Endodermal cell (in vitro differentiated cells): ENCODE results near the gene SLC6A11. TPM values are rescaled to one million over a fixed set of nuclear protein-coding genes. Genes with fewer than 3 reads are reported as not detected.

ENCODE experiments used
- DNase-seq: peaks from one replicate; pipeline ENCODE4 v3.0.0-alpha.2; 2017
- H3K27ac ChIP-seq: 2 replicates; pipeline ENCODE4 v1.5.1; 2013; ENCODE audit warnings: mild to moderate bottlenecking, low read depth, low read length, moderate library complexity
- H3K27me3 ChIP-seq: 2 replicates; pipeline ENCODE4 v1.6.1; 2013; ENCODE audit warnings: mild to moderate bottlenecking, low read length, moderate library complexity; ENCODE audit not compliant: insufficient read depth, control insufficient read depth, poor library complexity, severe bottlenecking
- H3K36me3 ChIP-seq: 2 replicates; pipeline ENCODE4 v1.7.0; 2013; ENCODE audit warnings: mild to moderate bottlenecking, low read length, moderate library complexity; ENCODE audit not compliant: control insufficient read depth, insufficient read depth
- H3K4me1 ChIP-seq: one replicate; pipeline ENCODE4 v1.7.0; 2013; ENCODE audit warnings: low read length; ENCODE audit not compliant: control insufficient read depth, insufficient read depth
- H3K4me3 ChIP-seq: 2 replicates; pipeline ENCODE4 v1.5.1; 2013; ENCODE audit warnings: mild to moderate bottlenecking, low read length, moderate library complexity
- H3K9ac ChIP-seq: 2 replicates; pipeline ENCODE4 v1.6.1; 2013; ENCODE audit warnings: mild to moderate bottlenecking, low read length, moderate library complexity; ENCODE audit not compliant: poor library complexity, severe bottlenecking; ENCODE audit errors: extremely low read depth
- H3K9me3 ChIP-seq: 2 replicates; pipeline ENCODE4 v1.6.1; 2013; ENCODE audit warnings: mild to moderate bottlenecking, low read length, moderate library complexity; ENCODE audit not compliant: control insufficient read depth
- H3K27ac Mint-ChIP-seq: 2 replicates; pipeline ENCODE4 v1.8.0; 2020; ENCODE audit warnings: mixed read lengths
- H3K27me3 Mint-ChIP-seq: 2 replicates; pipeline ENCODE4 v1.8.0; 2021; ENCODE audit warnings: mild to moderate bottlenecking, mixed read lengths; ENCODE audit not compliant: insufficient read depth
- H3K36me3 Mint-ChIP-seq: 2 replicates; pipeline ENCODE4 v1.8.0; 2020; ENCODE audit warnings: low read depth, mixed read lengths
- H3K4me1 Mint-ChIP-seq: 2 replicates; pipeline ENCODE4 v1.8.0; 2020; ENCODE audit warnings: mixed read lengths
- H3K4me3 Mint-ChIP-seq: 2 replicates; pipeline ENCODE4 v1.8.0; 2020; ENCODE audit warnings: mild to moderate bottlenecking, moderate library complexity, mixed read lengths
- H3K9me3 Mint-ChIP-seq: 2 replicates; pipeline ENCODE4 v1.8.0; 2020; ENCODE audit warnings: mild to moderate bottlenecking, mixed read lengths
- CTCF ChIP-seq: fragments of 200-600 bp; sonication (generic); conservative IDR thresholded peaks from 2 replicates; pipeline ENCODE4 v1.5.0; 2021; ENCODE audit warnings: antibody characterized with exemption, mild to moderate bottlenecking
- WGBS, 2 experiments: methylation state at CpG; one replicate each; pipeline versions ENCODE4 v1.1.5 to v1.1.7; 2013; ENCODE audit warnings: missing lambda C conversion rate in 2 of 2, mixed read lengths in 1 of 2; ENCODE audit not compliant: insufficient coverage in 1 of 2, insufficient read length in 1 of 2; 5-methylcytosine and 5-hydroxymethylcytosine counted together
- total RNA-seq, 2 donors: library from RNA; stranded (reverse); fragmentation: NEBNext Ultra II Directional in 1 of 2; extraction: Animal tissue kit (Norgen Biotek cat#: 25700) in 1 of 2; gene quantifications; 2 replicates in 1 of 2; 3 replicates in 1 of 2; pipeline ENCODE4 v1.2.1, GENCODE V29; 2021

The SLC6A11 gene
- total RNA-seq, 2 donors from 2014 or later, result 0.27 to 0.73 TPM

GRCh38 chr3:10808130-10808735, 7.8 kb upstream of the SLC6A11 start:
- H3K9me3 ChIP-seq, result no peaks in the 10 kb centered on the region
- no peak overlapping the region for H3K27ac Mint-ChIP-seq
- no peaks in the 10 kb centered on the region for H3K4me1 ChIP-seq
- no peaks in the 10 kb centered on the region for H3K36me3 ChIP-seq
- no peak for DNase-seq
- peaks cover 40% of the 10 kb centered on the region for H3K27me3 ChIP-seq
- H3K27me3 Mint-ChIP-seq, result peaks cover 43% of the 10 kb centered on the region
- H3K27ac ChIP-seq, result no peak overlapping the region
- WGBS, 2 experiments, result 80% methylated on average over 1 of the region's 1 CpG; no CpG with 5 or more reads in 1 of the 2 experiments
- no peaks in the 10 kb centered on the region for H3K4me1 Mint-ChIP-seq
- no peaks in the 10 kb centered on the region for H3K36me3 Mint-ChIP-seq
- H3K4me3 ChIP-seq, result no peak overlapping the region
- H3K9ac ChIP-seq, result no peak overlapping the region
- H3K4me3 Mint-ChIP-seq, result no peak overlapping the region
- no peak for TF ChIP-seq CTCF
- H3K9me3 Mint-ChIP-seq, result no peaks in the 10 kb centered on the region

DNA sequence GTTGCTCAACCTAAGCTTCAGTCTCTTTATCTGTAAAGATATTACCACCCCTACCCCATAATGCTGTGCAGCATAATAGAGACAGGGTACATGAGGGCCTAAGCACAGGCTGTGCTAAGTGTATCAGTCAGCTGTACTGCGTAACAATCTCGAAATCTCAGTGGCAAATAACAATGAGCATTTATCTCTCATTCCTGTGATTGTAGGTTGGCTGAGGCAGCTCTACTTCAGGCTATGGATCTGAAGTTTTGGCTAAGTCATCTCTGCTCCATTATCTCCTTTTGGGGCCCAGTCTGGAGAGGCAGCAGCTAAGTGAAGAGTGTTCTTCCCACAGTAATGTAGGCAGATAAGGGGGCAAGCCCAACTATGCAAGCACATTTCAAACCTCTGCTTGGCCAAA, 7.1 kb upstream of the SLC6A11 start:
- no peaks in the 10 kb centered on the region for H3K4me1 ChIP-seq
- H3K9me3 ChIP-seq, result no peaks in the 10 kb centered on the region
- TF ChIP-seq CTCF, result no peak
- no peaks in the 10 kb centered on the region for H3K9me3 Mint-ChIP-seq
- H3K9ac ChIP-seq, result no peak overlapping the region
- WGBS, 2 experiments, result 92 to 94% methylated on average over 2 of the region's 2 CpGs
- H3K4me1 Mint-ChIP-seq, result no peaks in the 10 kb centered on the region
- no peak overlapping the region for H3K4me3 Mint-ChIP-seq
- peaks cover 41% of the 10 kb centered on the region for H3K27me3 ChIP-seq
- no peak overlapping the region for H3K27ac Mint-ChIP-seq
- no peak for DNase-seq
- H3K4me3 ChIP-seq, result no peak overlapping the region
- H3K36me3 ChIP-seq, result no peaks in the 10 kb centered on the region
- H3K27me3 Mint-ChIP-seq, result peaks cover 46% of the 10 kb centered on the region
- no peak overlapping the region for H3K27ac ChIP-seq
- H3K36me3 Mint-ChIP-seq, result no peaks in the 10 kb centered on the region

GRCh38 chr3:10810376-10810775, 5.7 kb upstream of the SLC6A11 start:
- Mint-ChIP-seq H3K36me3 (no peaks in the 10 kb centered on the region), H3K4me1 (no peaks in the 10 kb centered on the region), H3K27me3 (peaks cover 51% of the 10 kb centered on the region), H3K27ac (no peak overlapping the region), H3K4me3 (no peak overlapping the region), H3K9me3 (no peaks in the 10 kb centered on the region)
- Histone ChIP-seq H3K36me3 (no peaks in the 10 kb centered on the region), H3K9me3 (no peaks in the 10 kb centered on the region), H3K4me3 (no peak overlapping the region), H3K27me3 (peaks cover 43% of the 10 kb centered on the region), H3K27ac (no peak overlapping the region), H3K9ac (no peak overlapping the region), H3K4me1 (no peaks in the 10 kb centered on the region)
- TF ChIP-seq CTCF, result no peak
- no peak for DNase-seq
- 81 to 89% methylated on average over 3 of the region's 3 CpGs for WGBS, 2 experiments
